Measurements from ENCODE around the gene PTPRU. TPM values are rescaled to one million over a fixed set of nuclear protein-coding genes. Genes with fewer than 3 reads are reported as not detected.
A peak's percentile ranks its signal among the peaks of the same experiment; 100 is the strongest.

PTPRU gene
- total RNA-seq, 1 experiment from 2014 or later: 0.72 TPM

DNA sequence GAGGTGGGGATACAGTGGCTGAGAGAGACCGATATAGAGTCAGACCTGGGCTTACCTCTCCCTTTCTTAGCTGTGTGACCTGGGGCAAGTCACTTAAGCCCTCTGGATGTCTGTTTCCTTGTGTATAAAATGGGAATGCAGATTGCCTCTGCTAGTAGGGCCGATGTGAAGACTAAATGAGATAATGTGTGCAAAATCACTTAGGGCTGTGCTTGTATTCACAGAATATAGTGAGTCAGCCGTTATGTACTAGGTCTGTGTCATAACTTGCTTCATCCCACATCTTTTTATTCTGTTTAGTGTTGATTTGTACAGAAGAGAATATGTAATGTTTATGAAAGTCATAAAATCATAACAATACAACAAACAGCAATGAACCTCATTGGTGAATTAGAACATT is 56.0 kb downstream of the PTPRU start:
- intact Hi-C loops (cut with micrococcal nuclease; ENCODE audit: unreplicated experiment) (no loop called here), in situ Hi-C loops (cut with HindIII; ENCODE audit: low pct_unique_long_range_greater_than_20kb, low sequenced_read_pairs) (no loop called here)
- ChIA-PET CTCF (no interaction called here), POLR2A (no interaction called here)
- DNase-seq (ENCODE audit: low read depth, low spot score) (no peak), ATAC-seq (no peak)
- Histone ChIP-seq H3K4me1 (ENCODE audit: control insufficient read depth, insufficient read depth, low read length) (no peaks in the 10 kb centered on the region), H3K36me3 (ENCODE audit: control insufficient read depth, insufficient read depth, low read length) (no peaks in the 10 kb centered on the region), H3K9me3 (ENCODE audit: control insufficient read depth, insufficient read depth, low read depth, low read length) (no peaks in the 10 kb centered on the region), H3K4me3 (ENCODE audit: low read depth in 2 of 2, low read length in 2 of 2) (no peak overlapping the region), H3K27ac (ENCODE audit: low read length) (no peak overlapping the region), H3K27me3 (ENCODE audit: control insufficient read depth, insufficient read depth, low read length) (no peaks in the 10 kb centered on the region)
- no TSS peak for BruUV-seq (replicated peaks)
- TF ChIP-seq POLR2AphosphoS5 (IDR thresholded peaks at IDR 0.05; ENCODE audit: low read depth, low read length): no peak
- TF ChIP-seq, protein P1, sequence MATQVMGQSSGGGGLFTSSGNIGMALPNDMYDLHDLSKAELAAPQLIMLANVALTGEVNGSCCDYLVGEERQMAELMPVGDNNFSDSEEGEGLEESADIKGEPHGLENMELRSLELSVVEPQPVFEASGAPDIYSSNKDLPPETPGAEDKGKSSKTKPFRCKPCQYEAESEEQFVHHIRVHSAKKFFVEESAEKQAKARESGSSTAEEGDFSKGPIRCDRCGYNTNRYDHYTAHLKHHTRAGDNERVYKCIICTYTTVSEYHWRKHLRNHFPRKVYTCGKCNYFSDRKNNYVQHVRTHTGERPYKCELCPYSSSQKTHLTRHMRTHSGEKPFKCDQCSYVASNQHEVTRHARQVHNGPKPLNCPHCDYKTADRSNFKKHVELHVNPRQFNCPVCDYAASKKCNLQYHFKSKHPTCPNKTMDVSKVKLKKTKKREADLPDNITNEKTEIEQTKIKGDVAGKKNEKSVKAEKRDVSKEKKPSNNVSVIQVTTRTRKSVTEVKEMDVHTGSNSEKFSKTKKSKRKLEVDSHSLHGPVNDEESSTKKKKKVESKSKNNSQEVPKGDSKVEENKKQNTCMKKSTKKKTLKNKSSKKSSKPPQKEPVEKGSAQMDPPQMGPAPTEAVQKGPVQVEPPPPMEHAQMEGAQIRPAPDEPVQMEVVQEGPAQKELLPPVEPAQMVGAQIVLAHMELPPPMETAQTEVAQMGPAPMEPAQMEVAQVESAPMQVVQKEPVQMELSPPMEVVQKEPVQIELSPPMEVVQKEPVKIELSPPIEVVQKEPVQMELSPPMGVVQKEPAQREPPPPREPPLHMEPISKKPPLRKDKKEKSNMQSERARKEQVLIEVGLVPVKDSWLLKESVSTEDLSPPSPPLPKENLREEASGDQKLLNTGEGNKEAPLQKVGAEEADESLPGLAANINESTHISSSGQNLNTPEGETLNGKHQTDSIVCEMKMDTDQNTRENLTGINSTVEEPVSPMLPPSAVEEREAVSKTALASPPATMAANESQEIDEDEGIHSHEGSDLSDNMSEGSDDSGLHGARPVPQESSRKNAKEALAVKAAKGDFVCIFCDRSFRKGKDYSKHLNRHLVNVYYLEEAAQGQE (IDR thresholded peaks at IDR 0.05; ENCODE audit: insufficient read depth in 1 of 2, low read depth in 2 of 2, low read length in 1 of 2): no peak
- TF ChIP-seq, protein P2, sequence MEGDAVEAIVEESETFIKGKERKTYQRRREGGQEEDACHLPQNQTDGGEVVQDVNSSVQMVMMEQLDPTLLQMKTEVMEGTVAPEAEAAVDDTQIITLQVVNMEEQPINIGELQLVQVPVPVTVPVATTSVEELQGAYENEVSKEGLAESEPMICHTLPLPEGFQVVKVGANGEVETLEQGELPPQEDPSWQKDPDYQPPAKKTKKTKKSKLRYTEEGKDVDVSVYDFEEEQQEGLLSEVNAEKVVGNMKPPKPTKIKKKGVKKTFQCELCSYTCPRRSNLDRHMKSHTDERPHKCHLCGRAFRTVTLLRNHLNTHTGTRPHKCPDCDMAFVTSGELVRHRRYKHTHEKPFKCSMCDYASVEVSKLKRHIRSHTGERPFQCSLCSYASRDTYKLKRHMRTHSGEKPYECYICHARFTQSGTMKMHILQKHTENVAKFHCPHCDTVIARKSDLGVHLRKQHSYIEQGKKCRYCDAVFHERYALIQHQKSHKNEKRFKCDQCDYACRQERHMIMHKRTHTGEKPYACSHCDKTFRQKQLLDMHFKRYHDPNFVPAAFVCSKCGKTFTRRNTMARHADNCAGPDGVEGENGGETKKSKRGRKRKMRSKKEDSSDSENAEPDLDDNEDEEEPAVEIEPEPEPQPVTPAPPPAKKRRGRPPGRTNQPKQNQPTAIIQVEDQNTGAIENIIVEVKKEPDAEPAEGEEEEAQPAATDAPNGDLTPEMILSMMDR (IDR thresholded peaks at IDR 0.05): no peak
- no peak for TF ChIP-seq TCF7L2 (IDR thresholded peaks at IDR 0.05; ENCODE audit: low read depth, low read length)
- TF ChIP-seq SIN3A (IDR thresholded peaks at IDR 0.05; ENCODE audit: borderline replicate concordance, insufficient read depth, low read depth, low read length): no peak

DNA sequence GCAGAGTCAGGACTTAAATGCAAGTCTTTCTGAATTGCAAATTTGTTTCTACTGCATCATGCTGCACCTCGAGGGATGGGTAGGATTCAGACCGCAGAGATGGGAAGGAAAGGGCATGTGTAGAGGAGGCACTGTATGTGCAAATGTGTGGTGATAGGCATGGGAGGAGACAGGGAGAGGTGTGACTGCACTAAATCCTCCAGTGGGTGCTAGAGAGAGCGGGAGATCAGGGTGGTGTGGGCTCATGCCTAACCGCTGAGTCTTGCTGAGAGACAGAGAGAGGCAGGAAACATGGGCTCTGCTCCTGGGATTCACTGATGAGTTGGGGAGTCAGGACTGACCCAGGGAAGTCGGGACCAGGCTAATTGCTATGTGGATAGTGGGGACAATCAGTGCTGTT is 61.1 kb downstream of the PTPRU start:
- no TSS peak for BruUV-seq (replicated peaks)
- no peaks in the 10 kb centered on the region for H3K27me3 ChIP-seq (ENCODE audit: control insufficient read depth, insufficient read depth, low read length)
- intact Hi-C loops (cut with micrococcal nuclease; ENCODE audit: unreplicated experiment): no loop called here
- no peak overlapping the region for H3K4me3 ChIP-seq (ENCODE audit: low read depth in 2 of 2, low read length in 2 of 2)
- ChIA-PET POLR2A (no interaction called here), CTCF (no interaction called here)
- no peak for DNase-seq (ENCODE audit: low read depth, low spot score)
- in situ Hi-C loops (cut with HindIII; ENCODE audit: low pct_unique_long_range_greater_than_20kb, low sequenced_read_pairs): no loop called here
- no peak overlapping the region for H3K27ac ChIP-seq (ENCODE audit: low read length)
- H3K9me3 ChIP-seq (ENCODE audit: control insufficient read depth, insufficient read depth, low read depth, low read length): no peaks in the 10 kb centered on the region
- 0 out of 2 replicates have a peak, but pooled peaks have one; percentile 60 for ATAC-seq
- H3K4me1 ChIP-seq (ENCODE audit: control insufficient read depth, insufficient read depth, low read length): no peaks in the 10 kb centered on the region
- TF ChIP-seq SIN3A (IDR thresholded peaks at IDR 0.05; ENCODE audit: borderline replicate concordance, insufficient read depth, low read depth, low read length) (no peak), TCF7L2 (IDR thresholded peaks at IDR 0.05; ENCODE audit: low read depth, low read length) (no peak), POLR2AphosphoS5 (IDR thresholded peaks at IDR 0.05; ENCODE audit: low read depth, low read length) (no peak)
- TF ChIP-seq, protein P2 (IDR thresholded peaks at IDR 0.05): no peak
- TF ChIP-seq, protein P1 (IDR thresholded peaks at IDR 0.05; ENCODE audit: insufficient read depth in 1 of 2, low read depth in 2 of 2, low read length in 1 of 2): no peak
- no peaks in the 10 kb centered on the region for H3K36me3 ChIP-seq (ENCODE audit: control insufficient read depth, insufficient read depth, low read length)
